ENCODE results near the gene HOXA2. TPM values are rescaled to one million over a fixed set of nuclear protein-coding genes. Genes with fewer than 3 reads are reported as not detected.

The HOXA2 gene
- total RNA-seq, 1 donor from 2014 or later = 0.89 TPM

DNA sequence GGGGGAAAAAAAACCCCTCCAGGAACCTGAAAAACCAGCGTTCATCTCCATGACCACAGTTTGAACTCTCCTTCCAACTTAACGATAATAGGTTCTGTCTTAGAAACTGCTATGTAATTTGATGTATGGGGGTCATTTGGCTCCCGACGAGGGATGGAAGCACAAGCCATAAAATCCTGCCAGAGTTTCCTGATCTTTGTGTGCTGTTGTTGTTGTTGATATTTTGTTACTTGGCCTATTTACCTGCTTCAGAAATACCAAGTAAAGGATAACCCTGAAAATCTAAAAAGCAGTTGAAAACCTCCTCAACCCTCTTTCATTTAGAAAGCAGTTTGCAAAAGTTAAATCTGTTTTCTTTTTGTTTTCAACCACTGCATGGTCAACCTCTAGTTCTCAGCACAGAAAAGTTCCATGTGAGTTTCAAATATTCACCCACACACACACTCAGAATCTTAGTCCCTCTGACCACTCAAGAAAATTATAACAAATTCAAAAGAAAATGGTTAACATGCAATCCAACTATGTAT, 9.3 kb upstream of the HOXA2 start:
- no peak for DNase-seq

DNA sequence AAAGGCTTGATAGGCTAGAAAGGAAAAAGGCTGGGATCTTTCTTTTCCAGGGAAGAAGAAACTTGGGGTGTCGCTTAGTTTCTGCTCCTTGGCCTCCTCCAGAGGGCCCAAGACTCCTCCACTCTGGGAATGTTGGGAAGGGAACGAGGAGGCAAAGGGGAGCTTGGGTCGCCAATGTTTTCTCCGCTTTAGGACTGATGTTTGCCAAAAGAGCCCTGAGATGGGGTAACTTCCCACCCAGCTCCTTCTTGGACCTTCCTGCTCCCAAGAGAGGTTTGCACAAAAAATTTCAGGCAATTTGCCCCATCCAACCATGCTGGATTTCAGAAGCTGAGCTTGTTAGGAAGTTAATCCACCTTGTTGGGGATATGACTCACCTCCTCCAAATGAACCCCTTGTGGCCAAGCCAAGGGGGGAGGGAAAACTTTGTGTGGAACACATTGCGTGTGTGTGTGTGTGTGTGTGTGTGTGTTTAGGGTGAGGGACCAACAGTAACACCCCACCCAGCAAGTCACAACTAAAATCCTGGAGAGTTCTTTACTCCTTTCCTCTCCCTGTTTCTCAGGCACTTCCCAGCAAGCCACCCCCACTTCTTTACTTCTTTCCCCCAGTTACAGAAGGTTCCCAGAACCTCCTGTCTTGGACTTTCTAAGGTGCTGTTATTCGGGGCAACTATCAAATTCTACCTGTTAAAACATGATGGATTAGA, 8.7 kb upstream of the HOXA2 start:
- DNase-seq = no peak

- DNase-seq = no peak
These were observed 7.9 kb upstream of the HOXA2 start for GRCh38 chr7:27110186-27111031.

- DNase-seq = no peak
These were observed 7.1 kb upstream of the HOXA2 start for GRCh38 chr7:27109466-27110185.

- no peak for DNase-seq
These were observed 6.1 kb upstream of the HOXA2 start for GRCh38 chr7:27108390-27109127.

DNA sequence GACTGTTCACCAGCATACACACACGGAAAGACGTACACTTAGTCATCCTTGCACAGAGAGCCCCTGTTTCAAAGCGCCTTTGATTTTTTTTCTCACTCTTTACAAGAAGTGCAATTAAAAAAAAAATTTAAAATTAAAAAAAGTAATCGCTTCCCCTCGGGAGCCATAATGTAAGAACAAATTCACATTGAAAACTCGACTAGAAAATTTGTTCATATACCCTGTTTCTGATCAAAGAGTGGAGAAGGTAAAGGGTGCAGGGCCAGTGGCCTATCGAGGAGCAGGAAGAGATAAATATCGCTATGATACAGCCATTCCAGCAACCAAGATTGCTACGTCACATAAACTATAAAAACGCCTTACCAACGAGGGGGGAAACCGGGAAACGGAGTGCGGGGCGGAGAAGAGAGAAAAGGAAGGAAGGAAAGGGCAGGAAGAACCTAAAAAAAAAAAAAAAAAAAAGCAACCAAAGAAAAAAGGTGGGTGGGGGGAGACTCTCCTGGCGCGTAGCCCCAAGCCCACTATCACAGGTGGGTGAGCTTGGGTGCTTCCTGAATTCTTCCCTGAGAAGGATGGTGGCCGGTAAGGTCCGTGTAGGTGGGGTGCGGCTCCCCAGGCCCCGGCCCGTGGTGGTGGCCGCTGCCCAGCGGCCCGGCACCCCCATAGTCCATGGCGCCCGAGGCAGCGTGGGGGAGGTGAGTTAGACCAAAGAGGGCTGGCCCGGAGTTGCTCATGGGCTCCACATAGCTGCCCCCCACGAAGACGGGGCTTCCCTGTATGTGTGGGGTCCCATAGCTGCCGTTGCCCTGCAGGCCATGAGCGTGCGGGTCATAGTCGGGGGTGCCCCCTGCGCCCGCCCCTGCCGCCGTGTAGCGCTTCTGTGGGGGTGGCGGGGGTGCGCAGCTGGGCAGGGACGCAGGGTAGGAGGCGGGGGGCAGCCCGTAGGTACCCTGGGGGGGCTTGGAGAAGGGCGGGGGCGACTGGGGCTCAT, 5.2 kb upstream of the HOXA2 start:
- no peak for DNase-seq

GRCh38 chr7:27106901-27107240, 4.4 kb upstream of the HOXA2 start:
- no peak for DNase-seq

GRCh38 chr7:27106181-27106900, 3.9 kb upstream of the HOXA2 start:
- no peak for DNase-seq

DNA sequence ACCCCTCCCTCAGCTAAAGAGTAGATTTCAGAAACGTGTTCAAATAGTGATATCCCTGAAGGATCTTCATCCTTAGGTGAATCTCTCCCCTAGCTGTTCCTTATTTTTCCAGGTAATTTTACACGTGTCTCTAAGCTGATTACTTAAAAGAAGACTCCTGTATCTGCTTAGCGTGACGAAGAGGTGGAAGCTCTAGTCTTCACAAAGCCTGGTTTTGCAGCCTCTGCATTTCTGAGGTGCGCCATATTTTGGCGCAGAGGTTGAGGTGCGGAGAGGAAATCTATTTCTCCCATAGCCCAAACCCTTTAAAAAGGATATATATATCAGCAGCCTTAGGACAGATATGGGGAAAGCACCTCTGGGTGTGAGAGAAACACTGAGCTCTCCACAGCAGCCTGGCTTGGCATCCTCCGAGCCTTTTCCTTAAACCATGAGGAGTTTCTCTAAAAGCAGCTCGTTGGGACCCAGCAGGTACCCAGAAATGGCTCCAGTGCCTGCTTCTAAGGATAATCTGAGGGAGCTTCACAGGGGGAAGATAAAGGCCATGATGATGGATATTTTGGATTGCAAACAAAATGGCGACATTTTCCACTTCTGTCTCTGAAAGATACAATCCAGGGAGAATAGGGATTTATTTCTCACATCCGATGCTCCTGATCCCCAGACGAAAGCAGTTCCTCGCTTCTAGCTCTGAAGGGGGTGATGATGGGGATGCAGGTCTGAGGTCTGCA, 3.0 kb upstream of the HOXA2 start:
- no peak for DNase-seq

- no peak for DNase-seq
These were observed 2.0 kb upstream of the HOXA2 start for GRCh38 chr7:27104341-27105058.

DNA sequence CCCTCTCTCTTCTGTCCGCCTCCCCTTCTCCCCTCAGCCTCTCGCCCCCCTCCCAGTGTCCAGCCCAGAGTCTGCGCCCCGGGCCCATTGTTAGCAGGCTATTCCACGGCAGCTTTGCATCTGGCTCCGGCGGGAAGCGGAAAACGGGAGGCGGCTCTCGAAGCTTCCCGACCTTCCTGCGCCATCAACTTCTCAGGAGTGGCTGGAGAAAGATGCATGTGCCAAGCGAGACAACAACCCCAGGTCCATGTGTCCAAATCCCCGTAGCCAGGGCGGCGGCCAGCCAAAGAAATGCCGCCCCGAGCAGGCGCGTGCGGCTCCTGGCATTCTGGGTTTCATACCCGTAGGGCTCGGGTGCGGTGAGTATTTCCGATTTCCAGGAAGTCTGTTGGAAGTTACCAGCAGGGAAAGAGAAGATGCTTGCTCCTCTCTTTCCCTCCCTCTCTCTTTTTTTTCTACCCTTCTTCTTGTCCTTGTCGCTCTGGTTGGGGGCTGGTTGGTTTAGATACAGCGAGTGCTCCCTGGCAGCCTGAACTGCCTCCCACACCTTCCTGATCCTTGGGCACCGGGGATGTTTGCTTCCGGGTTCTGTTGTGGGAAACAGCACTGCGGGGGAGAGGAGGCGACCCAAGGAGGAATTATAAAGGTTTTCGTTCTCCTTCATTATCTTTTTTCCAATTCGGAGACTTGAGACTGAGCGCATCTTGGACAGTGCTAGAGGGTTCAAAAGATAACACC, 1.2 kb upstream of the HOXA2 start:
- DNase-seq = no peak

DNA sequence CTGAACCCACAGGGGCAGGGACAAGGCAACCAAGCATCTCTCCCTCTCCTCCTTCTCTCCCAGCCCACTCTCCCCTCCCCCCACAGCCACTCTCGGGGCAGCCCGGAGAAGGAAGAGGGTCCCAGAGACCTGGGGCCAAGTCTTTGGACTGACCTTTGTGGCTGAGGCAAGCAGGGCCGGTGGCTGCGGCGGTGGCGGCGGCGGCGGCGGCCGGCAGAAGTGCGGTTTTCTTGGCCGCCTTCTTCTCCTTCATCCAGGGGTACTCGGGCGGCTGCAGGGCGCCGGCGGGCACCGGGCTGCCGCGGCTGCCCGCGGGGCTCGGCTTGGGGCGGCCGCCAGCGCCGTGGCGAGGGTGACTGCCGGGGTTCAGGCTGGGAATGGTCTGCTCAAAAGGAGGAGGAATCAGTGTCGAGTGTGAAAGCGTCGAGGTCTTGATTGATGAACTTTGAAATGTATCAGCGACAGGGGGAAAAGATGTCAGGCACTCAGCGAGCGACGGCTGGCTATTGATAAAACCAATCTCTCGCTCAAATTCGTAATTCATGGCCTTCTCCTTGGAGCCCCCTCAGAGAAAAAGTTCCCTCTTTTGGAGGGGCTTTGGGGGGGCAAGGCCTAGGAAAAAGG, 414 bp downstream of the HOXA2 start:
- DNase-seq = no peak

- DNase-seq = no peak
These were observed 1.1 kb downstream of the HOXA2 start for GRCh38 chr7:27101171-27101956.

- no peak for DNase-seq
These were observed 1.8 kb downstream of the HOXA2 start for GRCh38 chr7:27100694-27101170.

DNA sequence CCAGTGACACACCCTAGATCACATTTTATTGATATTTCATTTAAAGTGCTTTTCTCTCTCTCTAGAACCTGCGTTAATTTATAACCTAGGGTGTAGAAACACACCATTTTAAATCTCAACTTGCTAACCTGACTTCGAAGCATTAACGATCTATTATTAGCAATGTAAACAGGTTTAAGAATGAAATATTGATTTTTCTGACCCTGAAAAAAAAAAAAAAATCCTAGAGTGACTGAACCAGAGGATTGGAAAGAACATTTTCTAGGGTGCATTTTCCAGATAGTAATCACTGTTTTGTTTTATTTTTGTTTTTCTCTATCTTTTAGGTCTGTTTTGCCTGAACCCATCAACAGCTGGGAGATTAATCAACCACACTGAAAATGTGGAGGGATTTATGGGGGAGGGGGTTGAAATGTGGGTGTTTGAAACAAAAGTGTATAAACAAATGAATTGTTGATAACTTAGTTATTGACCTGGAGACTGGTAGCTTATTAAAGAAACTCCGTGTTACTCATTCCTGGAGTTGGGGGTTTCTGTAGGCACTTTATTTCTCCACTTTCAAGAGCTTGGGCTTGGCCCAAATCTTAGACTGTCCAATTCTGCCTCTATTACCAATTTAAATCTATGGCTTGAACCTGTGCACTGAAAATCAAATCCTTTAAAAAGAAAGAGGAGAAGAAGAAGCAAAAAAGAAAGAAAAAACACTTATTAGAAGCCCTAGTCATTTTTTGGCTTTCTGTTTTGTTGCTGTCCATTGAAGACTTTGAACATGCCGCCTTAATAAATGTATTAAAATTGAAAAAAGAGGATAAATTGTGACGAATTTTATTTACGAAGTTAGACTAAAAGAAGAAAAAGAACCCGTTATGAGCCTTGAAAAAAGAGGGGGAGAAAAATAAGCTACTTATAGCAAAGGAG, 2.8 kb downstream of the HOXA2 start:
- DNase-seq = no peak
